ENCODE measurements around the gene DNM3. TPM values are rescaled to one million over a fixed set of nuclear protein-coding genes. Genes with fewer than 3 reads are reported as not detected.

The DNM3 gene
- total RNA-seq, 1 donor from 2014 or later = 2.1 TPM

DNA sequence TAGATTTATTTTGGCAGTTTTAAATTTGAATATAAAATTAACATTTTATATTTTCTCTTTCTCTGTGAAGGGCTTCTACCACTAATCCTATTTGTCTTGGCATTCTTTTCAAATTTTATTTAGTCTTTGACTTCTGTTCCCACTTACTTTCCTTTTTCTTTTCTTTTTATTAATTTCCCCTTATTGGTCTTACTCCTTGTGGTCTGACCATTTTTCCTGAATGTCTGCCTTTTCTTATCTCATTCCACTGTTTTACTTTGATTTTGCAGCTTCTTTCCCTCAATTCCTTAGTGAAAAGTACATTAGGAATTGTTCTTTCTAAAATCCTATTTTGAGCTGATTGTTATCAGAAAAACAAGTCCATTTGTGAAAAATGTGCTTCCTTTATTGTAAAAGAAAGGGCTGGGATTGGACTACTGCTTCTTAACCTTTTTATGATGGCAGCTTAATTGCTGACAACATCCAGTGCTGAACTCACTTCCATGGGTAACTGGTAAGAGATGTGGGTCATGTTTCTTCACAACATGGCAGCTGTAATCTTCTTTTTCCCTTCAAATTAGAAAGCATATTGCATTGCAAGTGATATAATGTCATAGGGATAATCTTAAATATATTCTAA, 284.6 kb downstream of the DNM3 start:
- TF ChIP-seq, protein P1, sequence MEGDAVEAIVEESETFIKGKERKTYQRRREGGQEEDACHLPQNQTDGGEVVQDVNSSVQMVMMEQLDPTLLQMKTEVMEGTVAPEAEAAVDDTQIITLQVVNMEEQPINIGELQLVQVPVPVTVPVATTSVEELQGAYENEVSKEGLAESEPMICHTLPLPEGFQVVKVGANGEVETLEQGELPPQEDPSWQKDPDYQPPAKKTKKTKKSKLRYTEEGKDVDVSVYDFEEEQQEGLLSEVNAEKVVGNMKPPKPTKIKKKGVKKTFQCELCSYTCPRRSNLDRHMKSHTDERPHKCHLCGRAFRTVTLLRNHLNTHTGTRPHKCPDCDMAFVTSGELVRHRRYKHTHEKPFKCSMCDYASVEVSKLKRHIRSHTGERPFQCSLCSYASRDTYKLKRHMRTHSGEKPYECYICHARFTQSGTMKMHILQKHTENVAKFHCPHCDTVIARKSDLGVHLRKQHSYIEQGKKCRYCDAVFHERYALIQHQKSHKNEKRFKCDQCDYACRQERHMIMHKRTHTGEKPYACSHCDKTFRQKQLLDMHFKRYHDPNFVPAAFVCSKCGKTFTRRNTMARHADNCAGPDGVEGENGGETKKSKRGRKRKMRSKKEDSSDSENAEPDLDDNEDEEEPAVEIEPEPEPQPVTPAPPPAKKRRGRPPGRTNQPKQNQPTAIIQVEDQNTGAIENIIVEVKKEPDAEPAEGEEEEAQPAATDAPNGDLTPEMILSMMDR (conservative IDR thresholded peaks at IDR 0.05) = no peak
- H3K9me3 Mint-ChIP-seq = peaks cover 15% of the 10 kb centered on the region
- H3K36me3 Mint-ChIP-seq = peaks cover 4% of the 10 kb centered on the region

DNA sequence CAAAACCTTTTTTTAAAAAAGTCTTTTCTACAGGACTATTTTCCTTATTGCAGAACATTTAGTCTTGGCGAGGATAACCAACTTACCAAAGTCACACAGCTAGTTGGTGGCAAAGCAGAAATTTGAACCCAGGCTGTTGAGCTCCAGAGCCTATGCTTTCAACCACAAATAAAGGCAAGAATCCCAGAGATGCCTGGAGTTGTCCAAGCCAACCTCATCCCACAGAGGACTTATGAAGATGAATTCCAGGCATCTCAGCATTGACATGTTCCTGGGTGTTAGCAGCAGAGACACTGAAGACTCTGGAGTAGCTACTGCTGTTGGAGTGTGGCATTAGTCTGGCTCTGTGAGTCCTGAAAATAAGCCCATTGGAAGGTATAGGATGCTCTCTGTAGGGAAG, 291.5 kb downstream of the DNM3 start:
- Mint-ChIP-seq H3K4me3 (no peak overlapping the region), H3K4me1 (ENCODE audit: unreplicated experiment) (peaks cover 16% of the 10 kb centered on the region), H3K27ac (no peak overlapping the region), H3K9me3 (peaks cover 13% of the 10 kb centered on the region), H3K36me3 (peaks cover 3% of the 10 kb centered on the region), H3K27me3 (no peaks in the 10 kb centered on the region)
- TF ChIP-seq, protein P1 (conservative IDR thresholded peaks at IDR 0.05) = no peak
- no peak for DNase-seq (ENCODE audit: extremely low spot score, unreplicated experiment)

More for the DNA sequence above, 284.6 kb downstream of the DNM3 start:
- Mint-ChIP-seq H3K27me3 (no peaks in the 10 kb centered on the region), H3K27ac (no peak overlapping the region), H3K4me1 (ENCODE audit: unreplicated experiment) (peaks cover 9% of the 10 kb centered on the region), H3K4me3 (no peak overlapping the region)
- no peak for DNase-seq (ENCODE audit: extremely low spot score, unreplicated experiment)

DNA sequence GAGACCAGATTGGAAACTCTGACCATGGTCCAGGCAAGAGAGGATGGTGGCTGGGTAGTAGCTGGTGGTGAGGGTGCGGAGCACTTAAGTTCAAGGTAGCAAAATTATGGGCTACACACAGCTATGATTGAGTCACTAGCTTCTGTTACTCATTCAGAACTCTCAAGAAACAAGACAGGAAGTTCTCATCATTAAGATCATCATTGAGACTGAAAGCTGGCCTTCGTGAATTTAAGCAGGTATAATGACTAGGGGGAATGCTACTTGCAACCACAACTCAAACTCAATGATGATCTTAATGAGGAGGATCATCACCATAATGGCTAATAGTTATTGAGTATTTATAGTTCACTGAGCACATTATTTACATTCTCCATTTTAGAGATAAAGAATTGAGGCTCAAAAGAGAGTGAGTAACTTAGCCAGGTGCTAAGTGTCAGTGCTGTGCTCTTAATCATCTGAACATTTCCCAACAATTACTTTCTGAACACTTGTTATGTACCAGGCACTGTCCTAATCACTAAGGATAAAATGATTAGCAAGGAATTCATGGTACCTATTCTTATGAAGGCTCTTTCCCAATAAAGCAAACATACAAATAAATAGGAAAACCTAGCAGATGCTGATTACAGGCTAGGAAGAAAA, 292.9 kb downstream of the DNM3 start:
- Mint-ChIP-seq H3K27ac (no peak overlapping the region), H3K4me1 (ENCODE audit: unreplicated experiment) (peaks cover 16% of the 10 kb centered on the region), H3K36me3 (no peaks in the 10 kb centered on the region), H3K27me3 (no peaks in the 10 kb centered on the region), H3K4me3 (no peak overlapping the region), H3K9me3 (peaks cover 9% of the 10 kb centered on the region)
- DNase-seq (ENCODE audit: extremely low spot score, unreplicated experiment) = no peak
- TF ChIP-seq, protein P1 (conservative IDR thresholded peaks at IDR 0.05) = no peak

DNA sequence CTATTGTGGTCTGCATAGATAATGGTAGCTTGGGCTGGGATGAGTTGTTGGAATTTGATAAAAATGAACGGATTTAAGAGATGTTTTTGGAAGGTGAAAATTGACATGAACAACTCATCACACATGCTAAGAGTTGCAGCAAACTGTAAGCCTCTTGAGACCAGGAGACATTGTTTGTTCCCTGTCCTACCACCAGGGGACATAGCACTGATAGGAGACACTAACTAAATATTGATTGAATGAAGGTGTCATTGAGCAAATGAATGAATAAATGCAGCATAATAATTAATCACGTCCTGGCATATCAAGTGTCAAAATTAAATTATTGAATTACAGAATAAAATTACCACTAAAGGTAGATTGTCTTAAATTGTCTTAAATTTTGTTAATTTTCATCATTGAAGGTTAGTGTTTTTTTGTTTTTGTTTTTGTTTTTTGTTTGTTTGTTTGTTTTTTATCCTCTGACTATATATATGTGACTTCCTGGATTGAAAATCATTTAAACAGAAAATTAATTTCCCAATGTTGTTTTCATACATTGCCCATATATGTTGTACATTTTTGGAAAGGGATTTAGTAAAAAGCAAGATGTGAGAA, 293.9 kb downstream of the DNM3 start:
- no peak for DNase-seq (ENCODE audit: extremely low spot score, unreplicated experiment)
- Mint-ChIP-seq H3K27ac (no peak overlapping the region), H3K4me3 (no peak overlapping the region), H3K9me3 (peaks cover 9% of the 10 kb centered on the region), H3K27me3 (no peaks in the 10 kb centered on the region), H3K4me1 (ENCODE audit: unreplicated experiment) (peaks cover 16% of the 10 kb centered on the region), H3K36me3 (peaks cover 7% of the 10 kb centered on the region)
- TF ChIP-seq, protein P1 (conservative IDR thresholded peaks at IDR 0.05) = peak; percentile 70

DNA sequence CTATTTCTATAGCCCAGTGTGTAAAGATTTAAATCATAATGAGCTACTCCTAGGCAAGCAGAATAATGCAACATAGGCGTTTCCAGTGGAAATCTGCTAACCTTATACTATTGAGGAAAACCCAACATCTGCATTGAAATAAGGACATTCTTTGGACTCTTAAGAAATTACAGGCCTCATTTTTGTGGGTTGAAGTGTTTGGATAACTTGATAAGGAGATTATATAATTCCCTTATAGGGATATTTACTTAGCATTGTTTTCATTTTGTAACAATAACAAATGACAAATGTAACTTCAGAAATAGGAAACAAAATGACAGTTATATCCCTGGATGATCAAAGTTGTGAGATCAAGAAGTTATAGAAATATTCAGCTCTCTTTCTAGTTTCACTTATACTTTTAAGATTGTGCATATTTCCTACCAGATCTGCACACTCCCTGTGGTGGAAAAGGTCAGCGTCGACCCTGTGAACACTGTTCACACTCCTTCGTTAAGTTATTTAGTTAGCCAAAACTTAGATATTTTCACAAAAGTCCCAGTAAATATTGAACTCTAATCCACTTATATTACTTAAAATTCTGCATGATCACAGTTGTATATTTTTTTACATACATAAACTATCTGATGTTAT, 294.8 kb downstream of the DNM3 start:
- Mint-ChIP-seq H3K36me3 (peaks cover 7% of the 10 kb centered on the region), H3K27ac (no peak overlapping the region), H3K27me3 (no peaks in the 10 kb centered on the region), H3K9me3 (peaks cover 9% of the 10 kb centered on the region), H3K4me1 (ENCODE audit: unreplicated experiment) (peaks cover 16% of the 10 kb centered on the region), H3K4me3 (no peak overlapping the region)
- no peak for DNase-seq (ENCODE audit: extremely low spot score, unreplicated experiment)
- TF ChIP-seq, protein P1 (conservative IDR thresholded peaks at IDR 0.05) = no peak
